IPS DF 6.9 (cell line): ENCODE measurements around the gene PEF1.

Source experiments
- DNase-seq: peaks from one replicate; pipeline ENCODE4 v3.0.0-alpha.2; 2013; ENCODE audit warnings: low read depth, low spot score
- H3K27ac ChIP-seq: one replicate; pipeline ENCODE4 v1.5.1; 2013; ENCODE audit warnings: low read length, control low read depth
- H3K27me3 ChIP-seq: 2 replicates; pipeline ENCODE4 v1.6.1; 2013; ENCODE audit warnings: mild to moderate bottlenecking, low read length; ENCODE audit not compliant: control insufficient read depth, insufficient read depth
- H3K36me3 ChIP-seq: 2 replicates; pipeline ENCODE4 v1.6.1; 2013; ENCODE audit warnings: low read length; ENCODE audit not compliant: control insufficient read depth, insufficient read depth
- H3K4me1 ChIP-seq: 2 replicates; pipeline ENCODE4 v1.6.1; 2013; ENCODE audit warnings: low read length; ENCODE audit not compliant: control insufficient read depth, insufficient read depth
- H3K4me3 ChIP-seq: 2 replicates; pipeline ENCODE4 v1.5.1; 2013; ENCODE audit warnings: mild to moderate bottlenecking, low read length
- H3K9me3 ChIP-seq: 2 replicates; pipeline ENCODE4 v1.6.1; 2013; ENCODE audit warnings: low read length, inconsistent platforms; ENCODE audit not compliant: control insufficient read depth, insufficient read depth
- WGBS: extraction: QIAGEN DNeasy Blood & Tissue Kit; methylation state at CpG from one replicate; pipeline ENCODE4 v1.1.7; 2013; ENCODE audit warnings: mixed read lengths, missing lambda C conversion rate; ENCODE audit not compliant: insufficient read length, insufficient coverage; 5-methylcytosine and 5-hydroxymethylcytosine counted together

PEF1 gene

DNA sequence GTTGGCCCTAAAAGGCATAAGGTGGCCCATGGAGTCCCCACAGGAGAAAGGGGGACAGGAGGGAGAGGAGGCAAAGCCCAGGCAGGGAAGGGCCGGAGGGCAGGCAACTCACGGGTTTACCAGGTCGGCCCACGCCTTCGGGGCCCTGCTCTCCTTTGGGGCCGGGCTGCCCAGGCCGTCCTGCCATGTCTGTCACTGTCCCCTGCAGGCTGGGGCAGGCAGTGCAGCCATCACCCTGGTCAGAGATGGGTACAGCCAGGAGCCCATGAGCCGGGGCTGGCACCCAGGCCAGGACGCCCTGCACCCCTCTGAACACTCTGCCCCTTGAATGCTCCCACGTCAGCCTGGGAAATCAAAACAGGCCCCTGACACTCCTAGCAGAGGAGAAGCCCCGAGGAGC is 39.3 kb upstream of the PEF1 start:
- H3K9me3 ChIP-seq = no peaks in the 10 kb centered on the region
- no peaks in the 10 kb centered on the region for H3K27me3 ChIP-seq
- no peak overlapping the region for H3K4me3 ChIP-seq
- DNase-seq = no peak
- no peaks in the 10 kb centered on the region for H3K4me1 ChIP-seq
- no CpG with 5 or more reads among the region's 11 CpGs for WGBS
- H3K36me3 ChIP-seq = no peaks in the 10 kb centered on the region
- H3K27ac ChIP-seq = no peak overlapping the region

DNA sequence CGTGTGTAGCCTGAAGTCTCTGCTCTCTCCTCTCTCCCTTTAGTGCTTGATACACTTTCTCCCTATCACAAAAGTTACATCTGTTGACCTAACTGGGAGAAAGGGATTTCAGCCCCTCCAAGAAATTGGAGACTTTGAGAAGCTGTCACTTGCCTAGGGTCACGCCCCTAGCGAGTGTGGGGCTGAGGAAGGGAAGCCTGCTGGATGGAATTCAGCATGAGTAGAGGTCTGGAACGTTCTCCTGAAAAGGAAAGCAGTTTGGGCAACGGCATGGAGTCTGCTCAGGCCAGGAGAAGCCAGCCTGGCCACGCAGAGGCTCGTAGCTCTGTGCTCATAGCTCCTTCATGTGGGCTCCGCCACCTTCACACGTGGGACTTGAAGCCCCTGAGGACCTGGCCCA is 36.7 kb upstream of the PEF1 start:
- no peak overlapping the region for H3K4me3 ChIP-seq
- DNase-seq = no peak
- no peak overlapping the region for H3K27ac ChIP-seq
- H3K9me3 ChIP-seq = no peaks in the 10 kb centered on the region
- H3K27me3 ChIP-seq = no peaks in the 10 kb centered on the region
- H3K36me3 ChIP-seq = no peaks in the 10 kb centered on the region
- no CpG with 5 or more reads among the region's 9 CpGs for WGBS
- H3K4me1 ChIP-seq = no peaks in the 10 kb centered on the region

DNA sequence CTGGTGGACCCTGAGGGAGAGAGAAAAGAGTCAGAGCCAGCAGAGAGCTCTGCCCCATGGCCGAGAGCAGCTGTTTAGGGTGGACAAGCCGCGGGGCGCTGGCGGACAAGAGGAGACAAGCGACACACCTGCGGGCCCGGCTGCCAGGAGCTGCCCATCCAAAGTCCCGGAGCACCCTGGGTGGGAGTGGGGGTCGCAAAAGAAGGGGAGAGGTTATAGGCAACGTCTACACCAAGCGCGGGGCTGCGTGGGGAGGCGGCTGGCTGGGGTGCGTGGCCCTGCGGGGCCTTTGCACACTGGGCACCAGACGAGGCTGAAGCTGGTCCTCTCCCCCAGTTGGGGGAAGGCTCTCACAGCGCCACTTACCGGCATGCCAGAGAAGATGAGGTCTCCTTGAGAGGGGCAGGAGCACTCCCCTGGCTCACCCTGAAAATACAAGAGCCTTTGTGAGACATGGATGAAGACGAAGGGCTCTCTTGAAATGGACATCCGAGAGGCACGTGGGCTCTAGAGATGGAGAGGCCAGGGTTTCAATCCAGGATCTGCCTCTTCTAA is 35.1 kb upstream of the PEF1 start:
- Histone ChIP-seq H3K4me1 (no peaks in the 10 kb centered on the region), H3K4me3 (no peak overlapping the region), H3K27me3 (no peaks in the 10 kb centered on the region), H3K9me3 (no peaks in the 10 kb centered on the region), H3K27ac (no peak overlapping the region), H3K36me3 (no peaks in the 10 kb centered on the region)
- no peak for DNase-seq
- no CpG with 5 or more reads among the region's 23 CpGs for WGBS

DNA sequence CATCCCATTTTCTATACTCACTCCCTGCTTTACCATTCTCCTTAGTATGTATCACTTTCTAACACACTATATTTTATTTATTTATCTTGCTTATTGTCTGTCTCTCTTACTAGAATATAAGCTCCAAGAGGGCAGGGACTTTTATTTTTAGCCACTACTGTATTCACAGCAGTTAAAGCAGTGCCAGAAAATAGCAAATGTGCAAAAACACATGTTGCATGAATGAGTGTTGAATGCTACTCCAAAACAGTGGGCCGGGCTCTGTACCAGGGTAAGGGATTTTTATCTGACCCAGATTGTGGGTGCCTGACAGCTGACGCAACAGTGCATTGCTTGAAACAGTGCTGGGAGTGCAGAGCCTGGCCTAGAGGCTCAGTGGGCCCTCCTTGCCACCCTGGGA is 34.4 kb upstream of the PEF1 start:
- H3K27me3 ChIP-seq = no peaks in the 10 kb centered on the region
- no peak overlapping the region for H3K4me3 ChIP-seq
- no peak for DNase-seq
- no peaks in the 10 kb centered on the region for H3K36me3 ChIP-seq
- H3K4me1 ChIP-seq = no peaks in the 10 kb centered on the region
- H3K9me3 ChIP-seq = no peaks in the 10 kb centered on the region
- WGBS = no CpG with 5 or more reads among the region's 2 CpGs
- no peak overlapping the region for H3K27ac ChIP-seq

DNA sequence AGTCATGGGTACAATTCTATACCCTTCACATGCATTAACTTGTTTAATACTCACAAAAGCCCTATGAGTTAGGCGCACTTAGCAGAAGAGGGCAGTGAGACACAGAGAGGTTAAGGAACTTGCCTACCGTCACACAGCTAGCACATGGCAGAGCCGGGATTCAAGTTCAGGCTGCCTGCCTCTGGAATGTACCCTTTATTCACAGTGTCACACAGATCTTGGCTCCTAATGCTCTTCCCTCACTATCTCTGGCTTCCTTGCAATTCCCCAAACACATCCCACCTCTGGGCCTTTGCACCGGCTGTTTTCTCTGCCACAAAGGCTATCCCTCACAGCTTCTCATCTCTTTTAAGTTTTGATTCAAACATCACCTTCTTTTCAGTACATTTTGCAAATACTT is 34.0 kb upstream of the PEF1 start:
- no CpG with 5 or more reads among the region's 4 CpGs for WGBS
- no peak overlapping the region for H3K27ac ChIP-seq
- no peaks in the 10 kb centered on the region for H3K27me3 ChIP-seq
- DNase-seq = no peak
- H3K4me3 ChIP-seq = no peak overlapping the region
- H3K4me1 ChIP-seq = no peaks in the 10 kb centered on the region
- H3K9me3 ChIP-seq = no peaks in the 10 kb centered on the region
- no peaks in the 10 kb centered on the region for H3K36me3 ChIP-seq

DNA sequence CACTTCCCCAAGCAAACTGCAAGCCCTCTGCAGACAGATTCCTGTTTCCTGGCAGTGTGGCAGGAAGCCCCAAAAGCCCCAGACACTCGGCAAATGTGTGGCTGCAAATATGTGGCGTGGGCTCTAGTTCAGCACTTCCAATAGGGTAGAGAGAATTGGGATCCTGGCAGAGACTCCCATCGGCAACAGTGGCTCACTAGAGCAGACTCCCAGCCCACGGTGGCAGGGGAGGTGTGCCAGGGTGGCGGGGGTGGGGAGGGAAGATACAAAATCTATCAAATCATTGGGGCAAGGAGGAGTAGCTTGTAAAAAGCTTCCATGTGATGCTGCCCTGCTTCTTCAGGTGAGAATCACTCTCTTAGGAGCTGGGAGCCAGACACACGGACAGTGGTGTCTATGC is 33.3 kb upstream of the PEF1 start:
- H3K27ac ChIP-seq = no peak overlapping the region
- H3K9me3 ChIP-seq = no peaks in the 10 kb centered on the region
- H3K4me3 ChIP-seq = no peak overlapping the region
- no peaks in the 10 kb centered on the region for H3K27me3 ChIP-seq
- no peaks in the 10 kb centered on the region for H3K36me3 ChIP-seq
- no peaks in the 10 kb centered on the region for H3K4me1 ChIP-seq
- no CpG with 5 or more reads among the region's 6 CpGs for WGBS
- DNase-seq = no peak

DNA sequence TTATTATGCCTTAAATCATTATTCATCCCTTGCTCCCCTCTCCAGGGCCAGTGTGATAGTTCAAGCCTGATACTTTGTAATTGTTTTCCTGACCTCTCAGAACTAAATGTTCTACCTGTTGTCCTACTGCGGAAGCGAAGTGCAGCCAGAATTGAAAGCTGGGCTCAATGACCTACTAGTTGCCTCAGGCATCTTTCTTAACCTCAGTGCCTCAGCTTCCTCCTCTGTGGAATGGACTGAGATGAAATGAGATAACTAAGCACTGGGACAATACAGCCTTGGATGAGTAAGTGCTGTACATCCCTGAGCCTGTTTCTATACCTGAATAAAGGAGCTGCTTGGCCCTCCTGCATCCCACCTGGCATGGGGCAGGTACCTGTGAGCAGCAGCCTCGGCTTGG is 32.7 kb upstream of the PEF1 start:
- H3K4me3 ChIP-seq = no peak overlapping the region
- no CpG with 5 or more reads among the region's 3 CpGs for WGBS
- H3K27ac ChIP-seq = no peak overlapping the region
- no peaks in the 10 kb centered on the region for H3K4me1 ChIP-seq
- H3K36me3 ChIP-seq = no peaks in the 10 kb centered on the region
- H3K9me3 ChIP-seq = no peaks in the 10 kb centered on the region
- no peaks in the 10 kb centered on the region for H3K27me3 ChIP-seq
- no peak for DNase-seq

DNA sequence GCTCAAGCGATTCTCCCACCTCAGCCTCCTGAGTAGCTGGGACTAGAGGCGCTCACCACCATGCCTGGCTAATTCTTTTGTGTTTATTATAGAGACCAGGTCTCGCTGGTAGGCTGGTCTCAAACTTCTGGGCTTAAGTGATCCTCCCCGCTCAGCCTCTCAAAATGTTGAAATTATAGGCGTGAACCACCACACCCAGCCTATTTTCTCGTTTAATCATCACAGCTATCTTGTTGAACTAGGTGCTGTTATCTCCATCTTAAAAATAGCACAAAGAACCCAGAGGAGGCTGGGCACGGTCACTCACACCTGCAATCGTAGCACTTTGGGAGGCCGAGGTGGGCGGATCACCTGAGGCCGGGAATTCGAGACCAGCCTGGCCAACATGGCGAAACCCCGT is 31.1 kb upstream of the PEF1 start:
- DNase-seq = no peak
- H3K4me3 ChIP-seq = no peak overlapping the region
- no peak overlapping the region for H3K27ac ChIP-seq
- H3K9me3 ChIP-seq = no peaks in the 10 kb centered on the region
- no peaks in the 10 kb centered on the region for H3K36me3 ChIP-seq
- WGBS = no CpG with 5 or more reads among the region's 14 CpGs
- H3K4me1 ChIP-seq = no peaks in the 10 kb centered on the region
- no peaks in the 10 kb centered on the region for H3K27me3 ChIP-seq

DNA sequence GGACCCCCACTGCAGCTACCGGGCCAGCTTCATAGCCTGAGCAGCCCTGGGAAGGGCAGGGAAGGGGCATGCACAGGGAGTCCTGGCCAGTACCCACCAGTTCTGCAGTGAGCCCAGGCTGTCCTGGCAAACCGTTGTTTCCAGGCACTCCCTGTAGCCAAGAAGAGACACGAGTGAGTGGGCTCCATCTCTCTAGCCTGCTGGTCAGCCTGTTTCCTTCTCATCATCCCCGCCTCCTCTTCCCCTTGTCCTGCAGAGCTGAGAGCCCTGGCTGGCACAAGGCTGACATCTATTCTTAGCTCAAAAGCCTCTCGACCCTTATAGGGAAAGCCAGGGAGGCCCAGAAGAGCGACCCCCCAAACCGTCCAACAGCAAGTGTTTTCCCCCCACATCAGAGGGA is 30.5 kb upstream of the PEF1 start:
- no CpG with 5 or more reads among the region's 7 CpGs for WGBS
- no peaks in the 10 kb centered on the region for H3K27me3 ChIP-seq
- no peaks in the 10 kb centered on the region for H3K36me3 ChIP-seq

DNA sequence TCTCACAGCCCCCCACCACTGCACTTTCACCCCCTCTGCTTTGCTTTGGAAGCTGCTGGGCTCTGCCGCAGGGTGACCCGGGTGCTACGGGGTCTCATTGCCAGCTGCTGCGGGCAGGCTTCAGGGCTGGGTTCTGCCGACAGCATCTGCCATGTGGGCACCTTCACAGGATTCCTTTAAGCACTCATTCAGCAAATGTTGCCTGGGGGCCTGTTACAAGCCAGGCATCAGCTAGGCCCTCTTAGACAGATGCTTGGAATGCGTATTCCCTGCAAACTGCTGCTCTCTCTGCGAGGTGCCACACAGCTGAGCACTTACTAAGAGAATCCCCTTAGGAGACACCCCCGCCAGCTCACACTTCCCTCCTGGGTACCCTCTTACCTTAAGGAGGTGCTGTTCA is 29.9 kb upstream of the PEF1 start:
- H3K4me3 ChIP-seq = no peak overlapping the region
- no CpG with 5 or more reads among the region's 8 CpGs for WGBS
- H3K36me3 ChIP-seq = no peaks in the 10 kb centered on the region
- no peaks in the 10 kb centered on the region for H3K4me1 ChIP-seq
- H3K27ac ChIP-seq = no peak overlapping the region
- H3K9me3 ChIP-seq = no peaks in the 10 kb centered on the region
- DNase-seq = no peak
- H3K27me3 ChIP-seq = no peaks in the 10 kb centered on the region

More for the DNA sequence above, 30.5 kb upstream of the PEF1 start:
- no peaks in the 10 kb centered on the region for H3K4me1 ChIP-seq
- H3K9me3 ChIP-seq = no peaks in the 10 kb centered on the region
- H3K4me3 ChIP-seq = no peak overlapping the region
- no peak for DNase-seq
- no peak overlapping the region for H3K27ac ChIP-seq

DNA sequence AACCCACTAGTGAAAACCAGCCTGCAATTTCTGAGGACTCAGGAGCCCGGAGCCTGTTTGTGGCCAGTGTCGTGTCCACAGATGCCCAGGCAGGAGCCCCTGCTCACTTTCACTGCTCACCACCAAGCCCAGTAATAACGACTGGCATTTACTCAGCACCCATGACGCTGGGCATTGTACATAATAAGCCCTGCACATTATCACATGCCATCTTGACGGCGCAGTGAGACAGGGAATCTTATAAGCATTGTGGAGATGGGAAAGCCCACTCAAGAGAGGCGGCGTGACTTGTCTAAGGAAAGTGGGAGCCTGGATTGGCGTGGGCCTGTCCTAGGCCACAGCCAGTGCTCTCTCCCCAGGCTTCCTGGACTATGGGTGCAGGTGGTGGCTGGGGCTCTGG is 28.8 kb upstream of the PEF1 start:
- H3K27ac ChIP-seq = no peak overlapping the region
- no peaks in the 10 kb centered on the region for H3K27me3 ChIP-seq
- no peaks in the 10 kb centered on the region for H3K9me3 ChIP-seq
- no CpG with 5 or more reads among the region's 9 CpGs for WGBS
- no peak overlapping the region for H3K4me3 ChIP-seq
- no peak for DNase-seq
- 0 out of 2 replicates have a peak, but pooled peaks cover 1% of the 10 kb centered on the region for H3K4me1 ChIP-seq
- H3K36me3 ChIP-seq = no peaks in the 10 kb centered on the region
